Fibroblast of mammary gland (primary cell): Measurements from ENCODE around the gene TRIM40.
"Not testable (repeated sequence)": the region's sequence is repeated elsewhere in the genome, so short reads cannot be mapped to it uniquely, and the experiment has no call there.

Experiments
- DNase-seq: peaks from one replicate; pipeline ENCODE4 v3.0.0-alpha.2; 2010; ENCODE audit warnings: low read depth
- H3K4me3 ChIP-seq: 2 replicates; pipeline ENCODE4 v1.5.1; 2011; ENCODE audit warnings: low read depth, mild to moderate bottlenecking, low read length, moderate library complexity; ENCODE audit not compliant: control insufficient read depth
- TF ChIP-seq, protein P1 (sequence below): conservative IDR thresholded peaks from 2 replicates; pipeline ENCODE4 v1.5.1; 2011; ENCODE audit warnings: low read depth, low read length, inconsistent platforms; ENCODE audit not compliant: control insufficient read depth, insufficient read depth

TRIM40 gene

DNA sequence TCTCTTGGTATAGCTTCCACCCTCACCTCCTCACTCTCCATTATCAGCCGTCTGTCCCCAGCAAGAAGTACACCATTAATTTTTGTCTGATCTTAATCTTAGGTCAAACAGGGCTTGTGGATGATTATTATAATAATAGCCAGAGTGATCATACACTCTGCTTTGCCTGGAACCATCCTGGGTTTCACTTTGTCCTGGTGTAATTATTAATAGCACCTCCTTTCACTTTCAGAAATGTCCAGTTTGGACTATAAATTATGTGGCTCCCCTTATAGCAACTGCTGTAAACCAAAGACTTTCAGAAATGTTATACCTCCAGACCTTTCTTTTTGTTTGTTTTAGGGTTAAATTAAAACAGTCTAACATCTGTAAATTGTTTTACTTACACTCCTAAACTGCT, 22.1 kb upstream of the TRIM40 start:
- DNase-seq, result no peak
- H3K4me3 ChIP-seq, result no peak overlapping the region
- TF ChIP-seq, protein P1, sequence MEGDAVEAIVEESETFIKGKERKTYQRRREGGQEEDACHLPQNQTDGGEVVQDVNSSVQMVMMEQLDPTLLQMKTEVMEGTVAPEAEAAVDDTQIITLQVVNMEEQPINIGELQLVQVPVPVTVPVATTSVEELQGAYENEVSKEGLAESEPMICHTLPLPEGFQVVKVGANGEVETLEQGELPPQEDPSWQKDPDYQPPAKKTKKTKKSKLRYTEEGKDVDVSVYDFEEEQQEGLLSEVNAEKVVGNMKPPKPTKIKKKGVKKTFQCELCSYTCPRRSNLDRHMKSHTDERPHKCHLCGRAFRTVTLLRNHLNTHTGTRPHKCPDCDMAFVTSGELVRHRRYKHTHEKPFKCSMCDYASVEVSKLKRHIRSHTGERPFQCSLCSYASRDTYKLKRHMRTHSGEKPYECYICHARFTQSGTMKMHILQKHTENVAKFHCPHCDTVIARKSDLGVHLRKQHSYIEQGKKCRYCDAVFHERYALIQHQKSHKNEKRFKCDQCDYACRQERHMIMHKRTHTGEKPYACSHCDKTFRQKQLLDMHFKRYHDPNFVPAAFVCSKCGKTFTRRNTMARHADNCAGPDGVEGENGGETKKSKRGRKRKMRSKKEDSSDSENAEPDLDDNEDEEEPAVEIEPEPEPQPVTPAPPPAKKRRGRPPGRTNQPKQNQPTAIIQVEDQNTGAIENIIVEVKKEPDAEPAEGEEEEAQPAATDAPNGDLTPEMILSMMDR, result no peak

DNA sequence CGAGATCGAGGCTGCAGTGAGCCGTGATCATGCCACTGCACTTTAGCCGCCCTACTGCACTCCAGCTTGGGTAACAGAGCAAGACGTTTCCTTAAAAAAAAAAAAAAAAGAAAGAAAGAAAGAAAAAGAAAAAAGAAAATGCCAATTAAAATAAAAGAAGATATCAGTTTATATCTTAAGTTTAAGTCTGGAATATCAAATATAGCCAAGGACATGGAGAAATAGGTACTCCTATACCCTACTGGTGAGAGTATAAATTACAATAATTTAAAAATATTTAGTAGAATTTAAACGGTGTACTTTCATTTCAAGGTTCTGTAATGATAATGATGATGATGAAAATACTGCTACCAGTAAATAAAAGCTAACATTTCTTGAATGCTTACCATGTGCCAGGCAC, 19.2 kb upstream of the TRIM40 start:
- no peak for DNase-seq
- no peak overlapping the region for H3K4me3 ChIP-seq
- TF ChIP-seq, protein P1, result no peak

DNA sequence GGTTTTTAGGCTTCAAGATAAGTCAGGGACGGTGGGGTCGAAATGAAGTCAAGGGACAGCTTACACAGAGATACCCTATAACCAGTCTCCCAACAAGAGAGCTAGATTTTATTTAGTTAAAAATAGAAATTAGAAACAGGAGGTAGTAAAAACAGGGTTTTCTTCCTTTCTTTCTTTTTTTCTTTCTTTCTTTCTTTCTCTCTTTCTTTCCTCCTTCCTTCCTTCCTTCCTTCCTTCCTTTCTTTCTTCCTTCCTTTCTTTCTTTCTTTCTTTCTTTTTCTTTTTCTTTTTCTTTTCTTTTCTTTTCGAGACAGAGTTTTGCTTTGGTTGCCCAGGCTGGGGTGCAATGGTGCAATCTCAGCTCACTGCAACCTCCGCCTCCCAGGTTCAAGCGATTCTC, 17.2 kb upstream of the TRIM40 start:
- DNase-seq, H3K4me3 ChIP-seq: not testable (repeated sequence)

DNA sequence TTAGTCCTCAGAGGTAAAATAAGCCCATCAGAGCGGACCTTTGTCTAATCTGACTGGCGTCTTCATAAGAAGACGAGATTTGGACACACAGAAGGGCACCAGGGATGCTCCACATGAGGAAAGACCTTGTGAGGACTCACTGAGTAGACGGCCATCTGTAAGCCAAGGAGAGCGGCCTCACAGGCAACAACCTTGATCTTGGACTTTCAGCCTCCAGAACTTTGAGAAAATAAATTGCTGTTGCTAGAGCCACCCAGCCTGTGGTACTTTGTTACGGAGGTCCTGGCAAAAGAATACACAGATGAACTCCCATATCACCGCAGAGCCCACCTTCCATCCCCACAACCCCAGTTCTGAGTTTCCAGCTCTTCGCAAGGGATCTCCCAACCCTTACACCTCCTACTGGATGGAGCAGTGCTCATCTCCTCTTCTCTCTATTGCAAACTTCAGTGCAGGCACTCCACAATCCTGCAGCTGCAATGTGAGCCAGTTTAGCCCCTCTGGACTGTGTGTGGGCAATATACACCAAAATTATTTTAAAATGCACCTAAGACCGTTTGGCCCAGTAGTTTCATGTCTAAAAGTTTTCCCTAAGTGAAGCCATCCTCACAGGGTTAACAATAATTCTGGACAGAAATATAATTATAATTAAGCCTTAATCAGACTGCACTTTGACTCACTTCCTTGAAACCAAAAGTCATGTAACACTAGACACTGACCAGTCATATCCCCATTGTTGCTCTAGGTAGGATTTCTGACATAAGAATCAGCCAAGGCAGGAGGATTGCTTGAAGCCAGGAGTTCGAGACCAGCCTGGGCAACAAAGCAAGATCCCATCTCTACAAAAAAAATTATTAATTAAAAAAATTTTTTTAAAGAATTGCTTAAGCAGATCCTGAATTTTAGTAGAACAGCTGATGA, 14.2 kb upstream of the TRIM40 start:
- H3K4me3 ChIP-seq, result no peak overlapping the region
- no peak for DNase-seq
- TF ChIP-seq, protein P1, result no peak

DNA sequence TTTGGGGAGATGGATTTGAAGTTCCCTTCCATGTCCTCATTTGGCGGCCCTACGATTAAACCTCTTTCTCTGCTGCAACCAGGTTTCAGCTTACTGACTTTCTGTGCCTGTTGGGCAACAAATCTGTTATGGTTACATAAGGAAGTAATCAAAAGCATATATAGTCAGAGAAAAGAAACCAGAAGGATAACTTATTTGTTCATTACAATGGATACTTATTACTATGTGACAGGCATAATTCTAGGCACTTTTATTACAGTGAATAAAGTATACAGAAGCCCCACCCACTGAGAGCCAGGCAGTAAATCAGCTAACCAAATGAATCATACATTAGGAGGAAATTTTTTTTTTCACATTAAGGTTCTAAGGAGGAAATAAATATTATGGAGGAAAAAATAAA, 13.4 kb upstream of the TRIM40 start:
- TF ChIP-seq, protein P1, result no peak
- H3K4me3 ChIP-seq, result no peak overlapping the region
- peak; percentile 24 for DNase-seq

DNA sequence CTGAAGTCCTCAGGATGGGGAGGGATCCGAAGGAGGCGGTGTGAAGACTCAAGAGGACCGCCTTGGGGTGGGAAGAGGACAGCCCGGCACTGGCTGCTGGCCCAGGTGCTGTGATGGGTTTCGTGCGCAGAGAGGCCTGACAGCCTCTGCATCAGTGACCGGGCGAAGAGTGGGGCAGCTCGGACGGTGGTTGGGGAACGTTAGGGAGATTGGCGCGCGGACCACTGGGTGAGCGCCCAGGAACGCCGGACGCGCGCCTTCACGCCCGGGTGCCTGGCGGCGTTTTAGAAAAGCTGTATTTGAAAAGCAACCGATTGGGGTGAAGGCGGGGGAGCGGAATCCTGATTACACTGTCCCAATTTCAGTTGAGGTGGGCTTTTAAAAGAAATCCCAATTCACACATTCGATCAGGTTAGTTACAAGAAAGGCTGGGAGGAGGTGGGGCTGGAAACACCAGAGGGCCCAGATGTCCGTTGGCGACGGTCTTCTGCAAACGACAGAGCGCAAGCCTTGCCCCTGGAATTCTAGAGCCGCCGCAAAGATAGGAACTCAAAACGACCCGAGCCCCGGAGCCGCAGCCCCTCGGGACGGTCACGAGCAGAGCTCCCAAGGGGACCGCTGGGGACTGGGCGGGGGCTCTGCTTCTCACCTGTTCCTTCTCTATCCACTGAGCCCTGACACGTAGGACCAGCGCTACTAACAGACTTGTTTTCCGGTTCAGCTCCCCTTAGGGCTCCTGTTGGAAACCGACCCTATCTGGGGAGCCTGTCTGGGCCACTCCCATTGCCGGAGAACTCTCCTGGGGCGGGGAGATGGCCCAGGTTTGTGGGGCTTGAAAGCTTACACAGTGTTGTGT, 8.5 kb upstream of the TRIM40 start:
- no peak for DNase-seq
- no peak overlapping the region for H3K4me3 ChIP-seq
- TF ChIP-seq, protein P1, result no peak
